Mesenchymal stem cell (in vitro differentiated cells and primary cell): ENCODE data around the gene AOAH.

Experiments used
- DNase-seq: peaks from one replicate; pipeline ENCODE4 v3.0.0-alpha.2; 2013
- H2AFZ ChIP-seq: one replicate; pipeline ENCODE4 v1.6.1; 2013; ENCODE audit warnings: low read depth, mild to moderate bottlenecking, control low read depth, inconsistent platforms, low read length, moderate library complexity
- H2AK5ac ChIP-seq: 2 replicates; pipeline ENCODE4 v1.6.1; 2013; ENCODE audit warnings: low read length, moderate library complexity, mild to moderate bottlenecking, inconsistent platforms; ENCODE audit not compliant: severe bottlenecking
- H2BK120ac ChIP-seq: one replicate; pipeline ENCODE4 v1.6.1; 2013; ENCODE audit warnings: low read depth, mild to moderate bottlenecking, inconsistent platforms, low read length, moderate library complexity
- H2BK12ac ChIP-seq, 2 experiments: one replicate each; pipeline ENCODE4 v1.6.1; 2013; ENCODE audit warnings: inconsistent platforms in 2 of 2, low read length in 2 of 2, mild to moderate bottlenecking in 2 of 2, moderate library complexity in 2 of 2, control low read depth in 1 of 2
- H2BK15ac ChIP-seq: one replicate; pipeline ENCODE4 v1.6.1; 2013; ENCODE audit warnings: mild to moderate bottlenecking, low read depth, inconsistent platforms; ENCODE audit not compliant: poor library complexity, severe bottlenecking
- H2BK5ac ChIP-seq: 2 replicates; pipeline ENCODE4 v1.6.1; 2013; ENCODE audit warnings: low read depth, mild to moderate bottlenecking, low read length, control low read depth, inconsistent platforms; ENCODE audit not compliant: poor library complexity, severe bottlenecking
- H3K14ac ChIP-seq, 2 experiments: one replicate each; pipeline ENCODE4 v1.6.1; 2013; ENCODE audit warnings: inconsistent platforms in 2 of 2, low read length in 2 of 2, control low read depth in 1 of 2, mild to moderate bottlenecking in 1 of 2, moderate library complexity in 1 of 2
- H3K18ac ChIP-seq, 2 experiments: one replicate each; pipeline ENCODE4 v1.6.1; 2013; ENCODE audit warnings: inconsistent platforms in 2 of 2, low read length in 2 of 2, control low read depth in 1 of 2, low read depth in 1 of 2, mild to moderate bottlenecking in 1 of 2
- H3K23ac ChIP-seq, 2 experiments: one replicate each; pipeline ENCODE4 v1.6.1; 2013; ENCODE audit warnings: inconsistent platforms in 2 of 2, low read length in 2 of 2, mild to moderate bottlenecking in 2 of 2, moderate library complexity in 2 of 2, control low read depth in 1 of 2
- H3K27ac ChIP-seq: 2 replicates; pipeline ENCODE4 v1.5.1; 2013; ENCODE audit warnings: mild to moderate bottlenecking, moderate library complexity, low read length, control low read depth, inconsistent platforms; ENCODE audit not compliant: poor library complexity, severe bottlenecking
- H3K27me3 ChIP-seq, 2 experiments: 2 replicates each; pipeline versions ENCODE4 v1.6.1 to v1.7.0; 2013; ENCODE audit warnings: low read length in 2 of 2, mild to moderate bottlenecking in 2 of 2, moderate library complexity in 2 of 2, control low read depth in 1 of 2, inconsistent platforms in 1 of 2; ENCODE audit not compliant: control insufficient read depth in 1 of 2, insufficient read depth in 1 of 2
- H3K36me3 ChIP-seq, 2 experiments: 2 replicates each; pipeline versions ENCODE4 v1.6.1 to v1.7.0; 2013; ENCODE audit warnings: low read length in 2 of 2, control low read depth in 1 of 2, inconsistent platforms in 1 of 2, low read depth in 1 of 2, mild to moderate bottlenecking in 1 of 2; ENCODE audit not compliant: insufficient read depth in 2 of 2, control insufficient read depth in 1 of 2
- H3K4ac ChIP-seq, 2 experiments: one replicate each; pipeline ENCODE4 v1.6.1; 2013; ENCODE audit warnings: inconsistent platforms in 2 of 2, low read length in 2 of 2, mild to moderate bottlenecking in 2 of 2, moderate library complexity in 2 of 2, control low read depth in 1 of 2, low read depth in 1 of 2
- H3K4me1 ChIP-seq: 2 replicates; pipeline ENCODE4 v1.6.1; 2013; ENCODE audit warnings: low read depth, low read length, control low read depth; ENCODE audit not compliant: control insufficient read depth, insufficient read depth
- H3K4me2 ChIP-seq: 2 replicates; pipeline ENCODE4 v1.6.1; 2013; ENCODE audit warnings: low read length, mild to moderate bottlenecking, inconsistent platforms; ENCODE audit not compliant: poor library complexity, severe bottlenecking
- H3K4me3 ChIP-seq, 2 experiments: 2 replicates each; pipeline versions ENCODE4 v1.5.1 to v1.7.0; 2013; ENCODE audit warnings: low read length in 2 of 2, mild to moderate bottlenecking in 2 of 2, control low read depth in 1 of 2, low read depth in 1 of 2; ENCODE audit not compliant: insufficient read depth in 1 of 2
- H3K79me1 ChIP-seq: replicated peaks from 2 replicates; pipeline ENCODE4 v1.6.1; 2013; ENCODE audit warnings: mild to moderate bottlenecking, control low read depth, low read length, inconsistent platforms; ENCODE audit not compliant: poor library complexity, severe bottlenecking
- H3K9ac ChIP-seq: 2 replicates; pipeline ENCODE4 v1.7.0; 2013; ENCODE audit warnings: mild to moderate bottlenecking, low read length, moderate library complexity
- H3K9me3 ChIP-seq: 2 replicates; pipeline ENCODE4 v1.7.0; 2013; ENCODE audit warnings: mild to moderate bottlenecking, low read length; ENCODE audit not compliant: control insufficient read depth
- H4K8ac ChIP-seq: one replicate; pipeline ENCODE4 v1.6.1; 2013; ENCODE audit warnings: inconsistent platforms, mild to moderate bottlenecking, low read length, moderate library complexity
- H4K91ac ChIP-seq: one replicate; pipeline ENCODE4 v1.6.1; 2013; ENCODE audit warnings: mild to moderate bottlenecking, low read length, inconsistent platforms
- WGBS: methylation state at CpG from one replicate; pipeline ENCODE4 v1.1.7; 2013; ENCODE audit warnings: mixed read lengths; 5-methylcytosine and 5-hydroxymethylcytosine counted together

The AOAH gene

DNA sequence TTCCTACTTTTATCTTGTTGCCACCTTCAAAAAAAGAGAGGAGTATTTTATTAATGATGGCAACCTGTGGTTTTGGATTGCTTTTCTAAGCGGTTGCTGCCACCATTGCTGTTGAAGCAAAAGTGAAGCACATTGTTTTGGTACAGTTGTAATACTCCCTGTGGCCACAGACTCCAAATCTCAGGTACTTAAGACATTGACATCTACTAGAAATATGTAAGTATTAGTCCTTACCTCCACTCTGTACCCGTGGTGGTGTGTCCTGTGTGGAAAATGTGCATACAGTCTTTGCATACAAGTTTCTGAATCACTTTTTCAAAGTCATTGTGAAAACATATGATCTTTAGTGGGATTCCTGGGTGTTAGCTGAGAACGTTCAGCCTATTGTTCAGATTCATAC is 248.9 kb downstream of the AOAH start:
- Histone ChIP-seq H3K4me2 (no peak overlapping the region), H2BK12ac (no peak overlapping the region), H3K4me3 (no peak overlapping the region), H3K18ac (no peak overlapping the region), H2AK5ac (no peak overlapping the region), H2AFZ (no peak overlapping the region), H3K23ac (no peak overlapping the region), H2BK5ac (no peak overlapping the region), H3K79me1 (no peaks in the 10 kb centered on the region), H3K9ac (no peak overlapping the region), H3K9me3 (peaks cover 3% of the 10 kb centered on the region), H3K4me1 (peaks cover 2% of the 10 kb centered on the region), H3K36me3 (no peaks in the 10 kb centered on the region), H4K8ac (no peak overlapping the region), H2BK15ac (no peak overlapping the region), H3K4ac (no peak overlapping the region), H3K27me3 (no peaks in the 10 kb centered on the region), H3K14ac (no peak overlapping the region), H2BK120ac (no peak overlapping the region), H4K91ac (no peak overlapping the region), H3K27ac (no peak overlapping the region)
- 100% methylated on average over 1 of the region's 3 CpGs for WGBS
- DNase-seq, result no peak

DNA sequence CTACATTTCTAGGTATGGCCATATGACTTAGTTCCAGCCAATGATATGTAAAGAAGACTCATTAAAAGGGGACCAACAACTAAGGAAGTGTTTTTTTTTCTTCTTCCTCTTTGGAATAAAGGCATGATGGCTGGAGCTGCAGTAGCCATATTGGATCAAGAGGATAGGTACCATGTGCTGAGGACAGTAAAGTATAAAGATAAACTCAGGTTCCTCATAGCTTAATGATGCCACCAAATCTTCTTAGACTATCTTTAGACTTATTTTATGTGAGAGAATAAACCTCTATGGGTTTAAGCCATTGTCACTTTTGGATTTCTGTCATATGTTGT is 249.3 kb downstream of the AOAH start:
- no peak for DNase-seq
- H3K18ac ChIP-seq, result no peak overlapping the region
- H4K91ac ChIP-seq, result no peak overlapping the region
- no peak overlapping the region for H3K4ac ChIP-seq
- no peak overlapping the region for H2BK15ac ChIP-seq
- H3K23ac ChIP-seq, result no peak overlapping the region
- no peak overlapping the region for H3K14ac ChIP-seq
- H4K8ac ChIP-seq, result no peak overlapping the region
- H2BK5ac ChIP-seq, result no peak overlapping the region
- no peak overlapping the region for H2AK5ac ChIP-seq
- no peaks in the 10 kb centered on the region for H3K79me1 ChIP-seq
- peaks cover 3% of the 10 kb centered on the region for H3K9me3 ChIP-seq
- no peak overlapping the region for H2BK12ac ChIP-seq
- H3K4me2 ChIP-seq, result no peak overlapping the region
- H2AFZ ChIP-seq, result no peak overlapping the region
- no peak overlapping the region for H3K4me3 ChIP-seq
- H3K36me3 ChIP-seq, result no peaks in the 10 kb centered on the region
- no peak overlapping the region for H2BK120ac ChIP-seq
- H3K9ac ChIP-seq, result no peak overlapping the region
- H3K4me1 ChIP-seq, result peaks cover 2% of the 10 kb centered on the region
- no peaks in the 10 kb centered on the region for H3K27me3 ChIP-seq
- H3K27ac ChIP-seq, result no peak overlapping the region

DNA sequence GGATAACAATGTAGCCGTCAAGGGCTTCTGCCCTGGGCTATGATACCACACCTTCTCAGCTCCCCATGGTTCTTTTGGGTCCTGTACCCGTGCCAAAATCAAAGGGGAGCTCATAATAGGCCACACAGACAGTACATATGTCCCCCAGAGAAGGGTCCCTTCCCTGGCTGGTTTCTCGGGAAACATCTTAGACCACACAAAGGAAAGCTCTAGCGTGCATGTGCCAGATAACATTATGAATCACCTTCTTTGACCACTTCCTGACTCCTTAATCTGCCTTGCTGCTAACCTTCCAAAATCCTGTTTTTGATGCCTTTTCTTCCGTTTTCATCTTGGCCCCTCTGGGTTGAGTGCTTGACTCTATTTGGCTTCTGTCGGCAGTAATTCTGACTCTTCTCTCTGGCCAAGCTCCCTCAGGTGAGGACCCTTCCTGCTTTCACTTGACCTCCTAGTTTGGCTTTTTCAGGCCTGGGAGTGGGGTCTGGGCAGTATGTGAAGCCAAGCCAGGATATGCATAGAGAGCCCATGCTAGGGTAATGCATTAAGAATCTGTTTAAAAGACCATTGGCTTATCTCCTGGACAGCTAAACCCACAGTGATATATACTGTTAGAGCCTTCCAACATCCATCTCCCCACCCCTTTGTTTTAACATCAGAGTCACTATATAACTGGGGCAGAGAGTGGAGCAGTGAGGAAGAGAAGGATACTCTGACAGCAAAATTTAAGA is 249.8 kb downstream of the AOAH start:
- no peak overlapping the region for H2AFZ ChIP-seq
- no peak overlapping the region for H3K18ac ChIP-seq
- WGBS, result 57% methylated on average over 6 of the region's 6 CpGs
- no peak overlapping the region for H4K91ac ChIP-seq
- H3K4me1 ChIP-seq, result peaks cover 2% of the 10 kb centered on the region
- H3K9me3 ChIP-seq, result peaks cover 3% of the 10 kb centered on the region
- H4K8ac ChIP-seq, result no peak overlapping the region
- H3K27me3 ChIP-seq, result no peaks in the 10 kb centered on the region
- H2AK5ac ChIP-seq, result no peak overlapping the region
- H3K9ac ChIP-seq, result no peak overlapping the region
- no peak overlapping the region for H2BK15ac ChIP-seq
- H3K14ac ChIP-seq, result no peak overlapping the region
- H3K79me1 ChIP-seq, result no peaks in the 10 kb centered on the region
- H3K27ac ChIP-seq, result no peak overlapping the region
- no peak overlapping the region for H2BK120ac ChIP-seq
- H3K4ac ChIP-seq, result no peak overlapping the region
- H3K23ac ChIP-seq, result no peak overlapping the region
- H2BK12ac ChIP-seq, result no peak overlapping the region
- H3K4me2 ChIP-seq, result no peak overlapping the region
- no peaks in the 10 kb centered on the region for H3K36me3 ChIP-seq
- DNase-seq, result no peak
- no peak overlapping the region for H3K4me3 ChIP-seq
- H2BK5ac ChIP-seq, result no peak overlapping the region

DNA sequence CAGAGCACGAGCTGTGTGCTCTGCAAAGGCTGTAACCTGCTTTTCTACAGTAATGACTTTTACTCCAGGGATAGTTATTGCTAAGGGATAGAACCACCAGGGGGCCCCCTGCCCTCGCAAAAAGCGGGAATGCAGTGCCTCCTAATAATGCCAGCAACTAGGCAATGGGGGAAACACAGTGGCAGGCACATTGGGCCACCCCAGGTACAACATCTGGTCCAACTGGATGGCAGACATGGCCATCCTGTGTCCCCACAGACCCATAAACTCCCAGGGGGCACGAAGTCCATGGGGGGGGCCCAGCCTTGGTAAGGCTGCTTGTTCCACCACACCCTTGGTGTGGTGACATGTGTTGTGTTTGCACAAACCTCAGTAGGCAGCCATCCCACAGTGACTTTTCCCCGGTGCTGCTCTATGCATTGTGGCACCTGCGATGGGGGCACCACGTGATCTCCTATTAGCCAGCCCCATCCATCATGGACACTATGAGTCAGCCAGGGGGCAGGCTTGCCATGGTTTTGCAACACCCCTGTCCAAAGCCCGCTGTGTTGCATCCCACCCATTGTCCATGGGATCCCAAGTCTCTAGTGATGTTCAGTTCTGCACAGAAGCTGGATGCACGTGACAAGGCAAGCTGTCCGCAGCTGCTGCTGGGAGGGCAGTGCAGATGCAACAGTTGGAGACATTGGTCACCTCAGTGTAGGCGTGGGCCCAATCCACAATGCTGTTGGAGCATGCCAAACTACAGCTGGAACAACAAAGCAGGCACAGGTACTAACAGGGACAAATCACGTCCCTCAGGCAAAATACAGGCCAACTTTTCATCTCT is 250.6 kb downstream of the AOAH start:
- 68% methylated on average over 12 of the region's 12 CpGs for WGBS
- DNase-seq, result no peak
- peak overlapping the region; percentile 27 for H4K8ac ChIP-seq

More for the DNA sequence above, 250.6 kb downstream of the AOAH start:
- H3K14ac ChIP-seq, result no peak overlapping the region
- peak overlapping the region; percentile 64 for H4K91ac ChIP-seq
- no peak overlapping the region for H3K4me3 ChIP-seq
- no peak overlapping the region for H2BK15ac ChIP-seq
- H3K27ac ChIP-seq, result no peak overlapping the region
- no peak overlapping the region for H3K9ac ChIP-seq
- H3K23ac ChIP-seq, result no peak overlapping the region
- no peaks in the 10 kb centered on the region for H3K36me3 ChIP-seq
- H2AFZ ChIP-seq, result no peak overlapping the region
- H3K9me3 ChIP-seq, result no peaks in the 10 kb centered on the region
- H3K18ac ChIP-seq, result no peak overlapping the region
- H3K27me3 ChIP-seq, result no peaks in the 10 kb centered on the region
- no peak overlapping the region for H2BK12ac ChIP-seq
- no peak overlapping the region for H2AK5ac ChIP-seq
- H3K4ac ChIP-seq, result no peak overlapping the region
- H3K4me2 ChIP-seq, result no peak overlapping the region
- no peak overlapping the region for H2BK120ac ChIP-seq
- H3K79me1 ChIP-seq, result no peaks in the 10 kb centered on the region
- H2BK5ac ChIP-seq, result no peak overlapping the region
- peaks cover 2% of the 10 kb centered on the region for H3K4me1 ChIP-seq
